Nucleus accumbens (tissue), 56 donors: ENCODE data around the gene ZBTB7A.

Experiments
- DNase-seq, 56 donors: peaks; one replicate each; lab custom pipeline; 2025; lab: John Stamatoyannopoulos, UW

Gene ZBTB7A

GRCh38 chr19:4094761-4095487 lies 28.2 kb upstream of the ZBTB7A start:
- DNase-seq = no peak

DNA sequence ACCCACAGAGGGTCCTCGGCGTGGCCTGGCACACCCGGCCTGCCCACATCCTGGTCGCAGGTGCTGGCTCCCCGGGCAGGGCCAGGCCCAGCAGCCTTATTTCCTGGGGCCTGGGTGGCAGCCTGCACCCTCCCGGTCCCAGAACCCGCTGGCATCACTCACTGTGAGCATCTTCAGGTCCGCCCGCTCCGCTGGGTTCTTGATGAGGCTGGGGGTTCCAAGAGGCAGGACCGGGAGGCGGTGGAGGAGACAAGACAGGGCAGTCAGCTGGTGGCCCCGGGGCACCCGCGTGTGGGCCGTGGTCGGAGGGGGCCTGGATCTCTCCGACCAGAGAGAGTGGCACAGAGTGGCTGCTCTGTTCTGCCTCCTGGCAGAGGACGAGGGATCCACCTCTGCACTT lies 27.6 kb upstream of the ZBTB7A start:
- DNase-seq = no peak

DNA sequence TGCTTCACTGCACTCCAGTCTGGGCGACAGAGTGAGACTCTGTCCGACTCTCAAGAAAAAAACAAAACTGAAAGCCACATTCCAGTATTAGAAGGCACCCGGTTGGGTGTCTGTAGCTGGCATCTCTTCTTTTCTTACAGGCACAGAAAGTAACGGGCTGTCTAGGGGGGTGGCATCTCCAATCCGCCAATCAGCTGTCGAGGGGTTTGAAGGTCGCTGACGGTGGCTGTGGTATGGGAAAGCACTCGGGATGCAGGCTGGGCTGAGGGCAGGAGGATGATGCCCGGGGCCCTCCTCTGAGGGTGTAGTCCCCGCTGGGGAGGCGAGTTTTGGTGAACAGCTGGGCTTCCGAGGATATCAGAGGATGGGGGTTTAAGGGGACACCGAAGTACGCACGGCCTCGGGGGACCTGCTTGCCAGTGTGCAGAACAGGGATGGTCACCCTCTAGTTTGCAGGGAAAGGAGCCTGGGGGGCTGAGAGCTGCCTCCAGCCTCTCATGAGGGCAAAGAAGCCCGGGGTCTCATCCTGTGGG lies 27.0 kb upstream of the ZBTB7A start:
- no peak for DNase-seq

- DNase-seq = no peak
Observed at GRCh38 chr19:4090356-4091220, 23.9 kb upstream of the ZBTB7A start.

DNA sequence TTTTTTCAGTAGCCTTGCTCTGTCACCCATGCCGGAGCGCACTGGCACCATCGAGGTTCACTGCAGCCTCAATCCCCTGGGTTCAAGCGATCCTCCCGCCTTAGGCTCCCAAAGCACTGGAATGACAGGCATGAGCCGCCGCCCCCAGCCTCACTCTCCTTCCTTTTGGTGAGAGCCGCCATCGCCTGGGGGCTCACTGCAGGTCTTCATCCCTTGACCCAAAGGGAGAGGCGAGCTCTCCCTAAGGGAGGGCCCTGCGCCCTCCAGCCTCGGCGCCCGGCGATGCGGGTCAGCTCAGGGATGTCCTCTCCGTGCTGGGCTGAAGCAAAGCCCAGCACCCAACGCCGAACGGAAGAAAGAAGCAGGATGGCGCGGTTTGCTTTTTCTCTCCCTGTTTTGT lies 23.2 kb upstream of the ZBTB7A start:
- DNase-seq = no peak

- peak in 2 of 56 donors; percentile 7 to 38 for DNase-seq
Observed at GRCh38 chr19:4089400-4089908, 22.8 kb upstream of the ZBTB7A start.

DNA sequence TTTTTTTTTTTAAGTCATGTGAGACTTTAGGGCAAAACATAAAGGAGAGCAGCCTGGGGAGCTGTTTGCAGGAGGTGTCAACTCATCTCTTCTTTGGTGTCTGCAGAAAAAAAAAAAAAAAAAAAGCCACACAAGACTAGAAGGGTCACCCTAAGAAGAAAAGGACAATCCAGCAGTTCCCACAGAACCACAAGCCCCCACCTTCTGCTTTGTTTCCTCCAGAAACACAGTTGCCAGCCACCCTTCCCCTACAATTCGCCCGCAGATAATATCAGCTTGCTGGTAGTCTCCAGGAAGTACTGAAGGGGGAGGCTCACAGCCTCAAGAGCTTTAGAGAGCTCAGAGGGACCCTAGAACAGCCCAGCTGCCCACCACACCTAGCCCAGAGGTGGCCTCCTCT lies 22.3 kb upstream of the ZBTB7A start:
- DNase-seq = no peak

DNA sequence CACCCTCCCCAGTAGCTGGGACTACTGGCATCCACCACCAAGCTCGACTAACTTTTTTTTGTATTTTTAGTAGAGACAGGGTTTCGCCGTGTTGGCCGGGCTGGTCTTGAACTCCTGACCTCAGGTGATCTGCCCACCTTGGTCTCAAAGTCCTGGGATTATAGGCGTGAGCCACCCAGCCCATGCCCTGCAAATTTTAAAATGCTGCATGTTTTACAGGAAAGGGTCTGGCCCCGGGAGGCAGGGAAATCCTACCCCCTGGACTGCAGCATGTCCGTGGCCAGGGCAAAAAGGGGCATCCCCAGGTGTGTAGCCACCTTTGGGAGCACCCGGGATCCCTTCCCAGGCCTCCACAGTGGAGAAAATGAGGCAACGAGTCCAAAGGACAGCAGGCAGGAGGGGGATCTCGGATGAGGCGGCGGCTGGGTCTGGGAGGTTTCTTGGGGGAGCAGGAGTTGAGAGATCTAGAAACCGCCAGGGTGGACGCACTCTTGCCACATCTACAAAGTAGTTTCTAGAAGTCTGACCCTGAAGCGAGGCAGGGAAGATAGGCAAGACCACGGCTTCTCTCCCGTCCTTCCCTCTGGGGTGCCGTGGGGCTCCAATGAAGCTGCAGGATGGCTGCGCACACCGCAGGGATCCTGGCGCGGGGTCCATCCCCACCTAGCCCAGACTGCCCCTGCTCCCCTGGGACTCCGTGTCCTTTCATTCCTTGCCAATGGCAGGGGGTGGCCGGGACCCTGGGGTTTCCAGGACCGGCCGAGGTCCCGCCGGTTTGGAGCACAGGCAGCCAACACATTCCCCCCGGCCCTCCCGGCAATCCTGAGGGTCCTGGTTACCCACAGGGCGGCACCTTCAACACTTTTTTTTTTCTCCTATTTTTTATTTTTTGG lies 21.3 kb upstream of the ZBTB7A start:
- DNase-seq = no peak

DNA sequence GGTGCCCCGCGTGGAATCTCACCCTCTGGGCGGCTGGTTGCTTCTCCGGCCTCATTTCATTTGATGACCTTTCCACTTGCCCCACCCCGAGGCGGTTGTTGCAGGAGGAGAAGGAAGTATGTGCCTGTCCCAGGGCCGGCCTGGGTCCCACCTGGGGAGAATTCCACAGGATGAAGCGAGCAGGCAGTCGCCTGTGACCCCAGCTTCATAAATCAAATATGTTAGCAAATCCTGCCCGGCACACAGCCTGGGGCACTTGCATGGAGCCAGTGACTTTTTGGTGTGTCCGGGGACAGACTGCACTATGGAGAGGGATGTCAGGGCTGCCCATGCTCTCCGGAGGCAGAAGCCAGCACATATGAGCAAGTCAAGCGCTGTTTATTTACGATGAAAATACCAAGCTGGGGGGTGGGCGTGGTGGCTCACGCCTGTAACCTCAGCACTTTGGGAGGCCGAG lies 19.7 kb upstream of the ZBTB7A start:
- DNase-seq = no peak

GRCh38 chr19:4084547-4084877 lies 17.8 kb upstream of the ZBTB7A start:
- DNase-seq = peak in 1 of 56 donors; percentile 19

GRCh38 chr19:4083677-4084546 lies 17.2 kb upstream of the ZBTB7A start:
- DNase-seq = no peak

- no peak for DNase-seq
Observed at GRCh38 chr19:4082172-4082571, 15.5 kb upstream of the ZBTB7A start.

- DNase-seq = no peak
Observed at GRCh38 chr19:4081441-4082129, 14.9 kb upstream of the ZBTB7A start.

DNA sequence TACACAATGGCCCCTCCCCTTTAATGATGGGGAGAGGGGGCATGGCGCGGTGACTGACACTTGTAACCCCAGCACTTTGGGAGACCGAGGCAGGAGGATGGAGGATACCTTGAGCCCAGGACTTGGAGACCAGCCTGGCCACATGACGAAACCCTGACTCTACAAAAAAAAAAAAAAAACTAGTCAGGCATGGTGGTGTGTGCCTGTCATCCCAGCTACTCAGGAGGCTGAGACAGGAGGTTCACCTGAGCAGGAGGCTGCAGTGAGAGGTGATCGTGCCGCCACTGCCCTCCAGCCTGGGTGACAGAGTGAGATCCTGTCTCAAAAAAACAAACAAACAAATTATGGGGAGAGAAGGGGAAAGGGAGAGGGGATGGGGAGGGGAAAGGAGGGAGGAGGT lies 13.8 kb upstream of the ZBTB7A start:
- DNase-seq = no peak

DNA sequence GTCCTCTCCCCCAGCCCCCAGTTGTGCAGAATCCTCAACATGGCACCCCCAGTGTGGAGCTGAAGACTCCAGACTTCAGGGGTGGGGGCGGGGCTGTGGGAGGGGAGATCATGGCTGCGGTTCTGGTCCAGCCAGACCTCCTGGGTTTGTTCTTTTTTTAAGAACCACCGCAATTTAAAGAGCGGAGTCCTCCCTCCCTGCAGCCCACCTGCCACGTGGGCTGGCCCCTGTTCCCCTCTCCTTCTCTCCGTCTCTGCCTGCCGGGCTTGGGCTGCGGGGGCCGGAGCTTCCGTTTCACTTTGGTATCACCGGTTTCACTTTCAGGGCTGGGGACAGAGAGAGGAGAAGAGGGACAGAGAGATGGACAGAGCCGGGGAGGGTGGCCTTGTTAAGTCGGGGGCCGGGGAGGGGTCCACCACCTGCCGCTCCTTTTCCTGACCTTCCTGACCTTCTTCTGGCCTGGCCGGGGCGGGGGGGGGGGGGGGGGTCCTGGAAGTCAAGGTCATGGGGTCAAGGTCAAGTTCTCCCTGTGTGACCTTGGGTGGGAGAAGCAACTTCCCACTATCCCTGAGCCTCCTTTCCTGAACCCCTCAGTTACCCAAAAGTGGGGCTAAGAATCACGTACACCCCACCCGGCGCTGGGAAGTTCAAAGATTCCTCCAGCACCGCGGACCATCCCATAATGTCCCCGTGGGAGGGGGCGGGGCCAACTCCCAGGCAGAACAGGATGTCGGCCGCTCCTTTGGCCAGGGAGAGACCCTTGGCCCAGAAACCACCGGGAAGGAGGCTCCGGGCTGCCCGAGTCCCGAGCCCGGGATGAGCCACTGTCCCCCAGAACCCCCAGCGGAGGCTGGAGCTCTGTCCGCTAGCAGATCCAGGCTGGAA lies 11.3 kb upstream of the ZBTB7A start:
- peak in 8 of 56 donors; percentile 5 to 34 (median 18) for DNase-seq

GRCh38 chr19:4077007-4077374 lies 10.3 kb upstream of the ZBTB7A start:
- DNase-seq = no peak

GRCh38 chr19:4075373-4075772 lies 8.7 kb upstream of the ZBTB7A start:
- DNase-seq = no peak

- no peak for DNase-seq
Observed at GRCh38 chr19:4071610-4072009, 4.9 kb upstream of the ZBTB7A start.
